Mucosa of gallbladder (tissue), 1 donor: Measurements from ENCODE around the gene MIDN. TPM values are rescaled to one million over a fixed set of nuclear protein-coding genes. Genes with fewer than 3 reads are reported as not detected.
A peak's percentile ranks its signal among the peaks of the same experiment; 100 is the strongest.
"Not testable (repeated sequence)": the region's sequence is repeated elsewhere in the genome, so short reads cannot be mapped to it uniquely, and the experiment has no call there.

Experiments used
- DNase-seq: peaks from one replicate; pipeline ENCODE4 v3.0.0-alpha.2; 2020; ENCODE audit warnings: low spot score
- total RNA-seq: library from RNA; stranded (reverse); gene quantifications from one replicate; pipeline ENCODE4 v1.2.1, GENCODE V29; 2021
- donor health status: DM: no; HTN: no; CAD: no.

MIDN gene
- 127 TPM for total RNA-seq

- peak; percentile 83 for DNase-seq
Observed at GRCh38 chr19:1248139-1248785, at the start of gene MIDN. Gene MIDN, plus strand, starts transcription at chr19:1248583. Its CDS starts 1,714 bp downstream, at chr19:1250297.

- no peak for DNase-seq
Observed at GRCh38 chr19:1199531-1199930, 48.9 kb upstream of the MIDN start.

GRCh38 chr19:1200614-1201013 is 47.8 kb upstream of the MIDN start:
- DNase-seq: not testable (repeated sequence)

- peak; percentile 99 for DNase-seq
Observed at GRCh38 chr19:1205114-1206099, 43.0 kb upstream of the MIDN start, which contains the start of gene STK11. Gene STK11, plus strand, starts transcription at chr19:1205778. Its CDS starts 1,136 bp downstream, at chr19:1206914.

- no peak for DNase-seq
Observed at GRCh38 chr19:1206150-1206863, 42.1 kb upstream of the MIDN start.

GRCh38 chr19:1206864-1207450 is 41.4 kb upstream of the MIDN start:
- peak; percentile 37 for DNase-seq

GRCh38 chr19:1208830-1209229 is 39.6 kb upstream of the MIDN start:
- DNase-seq: peak; percentile 65

- no peak for DNase-seq
Observed at GRCh38 chr19:1210227-1210538, 38.2 kb upstream of the MIDN start.

- DNase-seq: no peak
Observed at GRCh38 chr19:1211494-1212234, 36.7 kb upstream of the MIDN start.

- DNase-seq: peak; percentile 62
Observed at GRCh38 chr19:1213391-1214286, 34.7 kb upstream of the MIDN start.

- no peak for DNase-seq
Observed at GRCh38 chr19:1214299-1214861, 34.0 kb upstream of the MIDN start.

GRCh38 chr19:1214862-1215731 is 33.3 kb upstream of the MIDN start:
- DNase-seq: no peak

- no peak for DNase-seq
Observed at GRCh38 chr19:1216756-1217155, 31.6 kb upstream of the MIDN start.

GRCh38 chr19:1217366-1217765 is 31.0 kb upstream of the MIDN start:
- no peak for DNase-seq

- no peak for DNase-seq
Observed at GRCh38 chr19:1218751-1219567, 29.4 kb upstream of the MIDN start.

- no peak for DNase-seq
Observed at GRCh38 chr19:1219786-1220476, 28.5 kb upstream of the MIDN start.

- no peak for DNase-seq
Observed at GRCh38 chr19:1220477-1220930, 27.9 kb upstream of the MIDN start.
